Measurements from ENCODE around the gene SLC35F2.
A peak's percentile ranks its signal among the peaks of the same experiment; 100 is the strongest.
"Not testable (repeated sequence)": the region's sequence is repeated elsewhere in the genome, so short reads cannot be mapped to it uniquely, and the experiment has no call there.

The SLC35F2 gene, protein sequence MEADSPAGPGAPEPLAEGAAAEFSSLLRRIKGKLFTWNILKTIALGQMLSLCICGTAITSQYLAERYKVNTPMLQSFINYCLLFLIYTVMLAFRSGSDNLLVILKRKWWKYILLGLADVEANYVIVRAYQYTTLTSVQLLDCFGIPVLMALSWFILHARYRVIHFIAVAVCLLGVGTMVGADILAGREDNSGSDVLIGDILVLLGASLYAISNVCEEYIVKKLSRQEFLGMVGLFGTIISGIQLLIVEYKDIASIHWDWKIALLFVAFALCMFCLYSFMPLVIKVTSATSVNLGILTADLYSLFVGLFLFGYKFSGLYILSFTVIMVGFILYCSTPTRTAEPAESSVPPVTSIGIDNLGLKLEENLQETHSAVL

DNA sequence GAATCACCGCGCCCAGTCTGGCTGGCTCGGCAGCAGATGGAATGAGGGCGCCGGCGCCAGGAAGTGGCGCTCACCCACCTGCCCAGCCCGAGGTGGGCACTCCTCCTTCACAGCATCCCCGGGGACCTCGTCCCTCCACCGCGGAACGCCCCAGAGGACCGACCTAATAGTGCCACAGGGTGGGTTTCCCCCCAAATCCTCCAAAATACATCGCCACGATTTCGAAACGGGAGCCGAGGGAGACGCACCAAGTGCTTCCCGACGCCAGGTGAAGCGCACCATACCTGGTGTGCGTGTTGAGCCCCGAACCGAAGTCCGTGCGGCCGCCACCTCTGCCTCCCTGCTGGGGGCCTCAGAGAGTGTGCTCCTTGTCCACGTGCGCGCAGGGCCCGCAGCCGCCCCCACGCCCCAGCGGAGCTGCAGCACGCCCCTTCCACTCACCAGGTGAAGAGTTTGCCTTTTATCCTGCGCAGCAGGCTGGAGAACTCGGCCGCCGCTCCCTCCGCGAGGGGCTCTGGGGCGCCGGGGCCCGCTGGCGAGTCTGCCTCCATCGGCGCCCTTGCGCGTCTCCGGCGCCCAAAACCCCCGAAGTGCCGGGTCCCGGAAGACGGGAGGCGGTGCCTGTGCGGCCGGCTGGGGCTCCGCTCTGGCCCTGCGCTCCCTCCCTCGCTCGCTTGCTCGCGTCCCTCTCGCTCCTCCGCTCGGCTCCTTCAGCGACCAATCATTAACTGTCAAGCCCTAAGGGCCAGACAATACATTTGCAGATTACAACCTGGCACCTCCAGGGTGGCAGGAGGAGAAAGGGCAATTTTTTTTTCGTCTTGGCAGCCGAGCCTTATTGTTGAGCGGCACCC lies at the start of gene SLC35F2:
Gene SLC35F2 (minus strand): TSS at position 571 of the 854 bp plus-strand sequence. CDS start 20 bp downstream, at position 551.
- DNase-seq: peak; percentile 87 to 88

DNA sequence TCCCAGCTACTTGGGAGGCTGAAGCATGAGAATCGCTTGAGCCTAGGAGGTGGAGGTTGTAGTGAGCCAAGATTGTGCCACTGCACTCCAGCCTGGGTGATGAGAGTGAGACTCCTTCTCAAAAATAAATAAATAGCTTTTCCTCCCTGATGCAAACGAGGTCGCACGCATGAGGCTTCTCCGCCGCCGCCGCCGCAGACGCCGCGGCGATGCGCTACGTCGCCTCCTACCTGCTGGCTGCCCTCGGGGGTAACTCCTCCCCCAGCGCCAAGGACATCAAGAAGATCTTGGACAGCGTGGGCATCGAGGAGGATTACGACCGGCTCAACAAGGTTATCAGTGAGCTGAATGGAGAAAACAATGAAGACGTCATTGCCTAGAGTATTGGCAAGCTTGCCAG lies 49.6 kb upstream of the SLC35F2 start:
- DNase-seq: no peak

DNA sequence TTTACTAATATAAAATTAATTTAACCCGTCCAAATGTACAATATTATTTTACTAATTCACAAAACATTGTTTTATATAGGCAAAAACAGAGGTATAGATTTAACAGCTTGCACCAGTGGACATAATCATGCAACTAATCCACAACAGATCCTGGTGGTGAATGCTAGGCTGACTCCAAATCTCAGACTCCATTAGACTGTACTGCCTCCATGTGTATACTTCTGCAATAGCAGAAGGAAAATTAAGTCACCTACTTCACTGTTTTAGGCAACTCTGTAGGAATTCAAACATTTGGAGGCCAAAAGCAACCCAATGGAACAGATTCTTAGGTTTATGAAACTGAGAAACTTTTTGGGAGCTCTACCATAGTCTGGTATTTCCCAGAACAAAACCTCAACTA lies 39.7 kb upstream of the SLC35F2 start:
- peak in 1 of 2 experiments; percentile 70 for DNase-seq

DNA sequence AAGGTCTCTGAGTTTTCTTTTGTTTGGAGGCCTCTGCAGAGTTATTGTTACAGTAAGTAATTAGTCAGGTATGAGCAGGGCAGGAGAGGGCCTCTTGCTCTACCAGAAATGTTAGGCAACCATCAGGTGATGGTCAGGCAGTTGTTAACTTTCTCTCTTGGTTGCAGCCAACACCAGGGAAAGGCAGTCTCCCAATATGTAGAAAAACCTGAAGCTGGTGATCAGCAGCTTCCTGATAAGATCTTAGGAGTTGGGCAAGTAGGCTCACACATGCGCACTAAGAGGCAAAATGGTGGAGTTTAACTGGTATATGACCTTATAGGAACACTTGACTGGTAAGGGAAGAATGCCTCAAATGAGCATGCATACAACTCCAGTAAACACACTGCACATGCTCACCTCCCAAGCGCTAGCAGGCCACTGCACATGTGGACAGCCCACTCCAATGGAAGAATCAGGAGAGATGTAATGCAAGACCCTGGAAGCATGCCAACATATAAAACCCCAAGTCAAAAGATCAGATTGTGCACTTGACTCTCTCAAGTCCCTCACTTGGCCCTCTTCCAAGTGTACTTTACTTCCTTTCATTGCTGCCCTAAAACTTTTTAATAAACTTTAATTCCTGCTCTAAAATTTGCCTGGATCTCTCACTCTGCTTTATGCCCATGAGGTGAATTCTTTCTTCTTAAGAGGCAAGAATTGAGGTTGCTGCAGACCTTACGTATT lies 23.7 kb upstream of the SLC35F2 start:
- peak in 1 of 2 experiments; percentile 52 for DNase-seq

DNA sequence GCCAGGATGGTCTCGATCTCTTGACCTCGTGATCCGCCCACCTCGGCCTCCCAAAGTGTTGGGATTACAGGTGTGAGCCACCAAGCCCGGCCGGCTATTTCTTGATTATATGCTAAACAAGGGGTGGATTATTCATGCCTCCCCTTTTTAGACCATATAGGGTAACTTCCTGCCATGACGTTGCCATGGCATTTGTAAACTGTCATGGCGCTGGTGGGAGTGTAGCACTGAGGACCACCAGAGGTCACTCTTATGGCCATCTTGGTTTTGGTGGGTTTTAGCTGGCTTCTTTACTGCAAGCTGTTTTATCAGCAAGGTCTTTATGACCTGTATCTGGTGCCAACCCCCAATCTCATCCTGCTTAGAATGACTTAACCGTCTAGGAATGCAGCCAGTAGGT lies 22.9 kb upstream of the SLC35F2 start:
- not testable (repeated sequence) for DNase-seq

DNA sequence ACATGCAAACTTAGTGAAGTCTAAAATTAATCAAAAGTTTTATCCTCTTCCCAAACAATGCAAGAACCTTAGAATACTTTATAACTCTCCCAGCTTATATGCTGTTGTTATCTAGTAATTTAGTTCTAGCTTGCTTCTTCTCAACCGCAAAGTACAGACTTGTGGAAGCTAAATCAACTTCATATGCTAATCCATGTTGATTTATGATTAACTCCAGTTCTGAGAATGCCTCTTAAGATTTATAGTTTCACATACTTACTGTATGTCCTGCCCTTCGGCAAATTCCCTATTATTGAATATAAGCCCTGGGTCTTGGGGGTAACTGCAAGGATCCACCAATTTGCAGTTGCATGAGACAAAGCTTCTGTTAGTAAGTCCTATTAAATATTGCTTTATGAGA lies 17.6 kb upstream of the SLC35F2 start:
- no peak for DNase-seq

DNA sequence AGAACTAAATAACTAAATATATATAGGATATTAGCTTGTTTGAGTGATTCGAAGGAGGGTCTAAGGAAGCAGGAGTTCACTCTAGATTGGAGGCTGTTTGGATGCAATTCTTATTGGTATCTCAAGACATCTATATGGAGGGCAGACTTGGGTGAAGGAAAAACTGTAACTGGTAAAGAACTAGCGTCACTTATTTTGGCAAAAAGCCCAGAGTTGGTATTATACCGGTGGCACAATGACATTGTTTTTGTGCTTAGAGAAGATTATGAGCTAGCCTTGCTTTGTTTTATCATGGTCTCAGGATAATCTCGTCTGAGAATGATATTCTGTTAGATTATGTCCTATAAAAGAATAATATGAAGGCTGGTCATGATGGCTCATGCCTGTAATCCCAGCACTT lies 6.0 kb upstream of the SLC35F2 start:
- peak in 1 of 2 experiments; percentile 20 for DNase-seq

DNA sequence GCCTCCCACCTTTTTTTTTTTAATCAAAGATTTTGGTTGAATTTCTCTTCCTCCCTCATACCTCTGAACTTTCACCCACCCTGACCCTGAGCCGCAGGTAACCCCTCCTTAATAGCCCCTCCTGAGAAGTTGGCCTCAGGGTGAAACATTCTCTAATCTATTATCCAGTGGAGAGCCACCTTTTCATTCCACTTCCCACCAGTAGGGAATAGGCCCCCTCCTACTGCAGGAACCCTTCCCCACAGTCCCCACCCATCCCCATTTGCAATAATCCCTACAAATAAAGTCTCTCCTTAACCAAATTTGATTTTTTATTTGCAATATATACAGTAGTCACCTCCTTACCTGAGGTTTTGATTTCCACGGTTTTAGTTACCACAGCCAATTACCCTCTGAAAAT lies 2.1 kb upstream of the SLC35F2 start:
- no peak for DNase-seq

DNA sequence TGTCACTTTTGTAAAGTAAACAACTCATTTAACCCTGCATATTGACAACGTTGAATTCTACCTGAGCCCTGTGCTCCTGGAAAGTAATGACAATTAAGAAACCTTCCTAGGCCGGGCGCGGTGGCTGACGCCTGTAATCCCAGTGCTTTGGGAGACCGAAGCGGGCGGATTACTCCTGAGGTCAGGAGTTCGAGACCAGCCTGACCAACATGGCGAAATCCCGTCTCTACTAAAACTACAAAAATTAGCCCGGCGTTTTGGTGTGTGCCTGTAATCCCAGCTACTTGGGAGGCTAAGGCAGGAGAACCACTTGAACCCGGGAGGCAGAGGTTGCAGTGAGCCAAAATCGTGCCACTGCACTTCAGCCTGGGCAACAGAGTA lies 1.6 kb upstream of the SLC35F2 start:
- not testable (repeated sequence) for DNase-seq

DNA sequence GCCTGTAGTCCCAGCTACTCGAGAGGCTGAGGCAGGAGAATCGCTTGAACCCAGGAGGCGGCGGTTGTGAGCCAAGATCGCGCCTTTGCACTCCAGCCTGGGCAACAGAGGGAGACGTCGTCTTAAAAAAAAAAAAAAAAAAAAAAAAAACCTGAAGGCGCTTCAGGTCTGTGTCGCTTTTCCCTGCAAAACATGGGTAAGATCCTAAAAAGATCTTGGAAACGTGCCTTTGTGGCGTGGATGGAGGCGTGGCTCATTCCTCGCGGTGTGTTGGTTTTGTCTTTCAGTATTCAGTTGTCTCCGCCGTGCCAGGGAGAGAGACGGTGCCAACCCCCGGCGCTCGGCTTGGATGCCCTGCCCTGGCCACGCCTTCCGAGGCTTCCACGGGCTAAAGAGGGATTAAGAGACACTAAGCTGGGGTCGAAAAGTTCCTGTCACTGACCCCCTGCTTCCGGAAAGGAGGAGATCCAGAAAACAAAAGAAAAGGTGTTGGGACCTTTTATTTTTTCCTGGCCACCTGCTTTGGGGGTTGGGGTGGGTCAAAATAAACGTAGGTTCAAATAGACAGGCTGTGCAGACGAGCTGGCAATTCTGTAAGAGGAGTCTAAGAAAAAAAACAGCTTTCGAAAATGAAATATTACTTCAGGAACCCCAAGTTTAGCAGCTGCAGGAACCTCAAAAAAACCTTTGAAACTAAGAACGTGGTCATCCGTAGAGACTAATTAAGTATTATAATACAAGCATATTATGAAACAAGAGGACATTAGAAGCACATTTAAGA lies 1.1 kb upstream of the SLC35F2 start:
- DNase-seq: peak; percentile 69 to 76

DNA sequence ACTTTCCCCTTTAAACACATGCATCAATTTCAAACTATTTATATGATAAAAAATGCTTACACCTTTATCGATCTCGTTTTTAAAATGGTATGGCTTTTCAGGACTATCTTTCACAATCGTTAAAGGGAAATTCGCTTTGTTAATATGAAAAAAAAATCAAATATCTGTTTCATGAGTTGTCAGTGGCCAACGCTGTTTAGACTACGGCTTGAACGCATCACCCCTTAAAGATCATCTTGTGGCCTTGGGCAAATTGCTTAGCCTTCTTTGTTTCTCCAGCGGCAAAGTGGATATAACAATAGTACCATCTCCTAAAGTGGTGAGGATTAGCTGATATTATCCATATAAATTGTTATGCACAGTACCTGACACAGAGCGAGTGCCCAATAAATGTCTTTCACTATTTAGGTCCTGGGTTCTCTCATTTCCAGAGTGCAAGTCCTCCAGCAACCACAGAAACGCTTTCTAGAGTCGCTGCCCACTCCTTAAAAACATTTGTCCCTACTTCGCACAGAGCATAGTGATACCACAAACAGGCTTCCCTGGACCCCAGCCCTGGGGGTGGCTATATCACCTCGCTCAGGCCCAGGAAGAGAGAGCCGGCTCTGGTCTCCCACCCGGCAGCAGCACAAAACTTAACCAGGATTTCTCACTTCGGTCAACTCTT lies 904 bp downstream of the SLC35F2 start:
- DNase-seq: no peak

DNA sequence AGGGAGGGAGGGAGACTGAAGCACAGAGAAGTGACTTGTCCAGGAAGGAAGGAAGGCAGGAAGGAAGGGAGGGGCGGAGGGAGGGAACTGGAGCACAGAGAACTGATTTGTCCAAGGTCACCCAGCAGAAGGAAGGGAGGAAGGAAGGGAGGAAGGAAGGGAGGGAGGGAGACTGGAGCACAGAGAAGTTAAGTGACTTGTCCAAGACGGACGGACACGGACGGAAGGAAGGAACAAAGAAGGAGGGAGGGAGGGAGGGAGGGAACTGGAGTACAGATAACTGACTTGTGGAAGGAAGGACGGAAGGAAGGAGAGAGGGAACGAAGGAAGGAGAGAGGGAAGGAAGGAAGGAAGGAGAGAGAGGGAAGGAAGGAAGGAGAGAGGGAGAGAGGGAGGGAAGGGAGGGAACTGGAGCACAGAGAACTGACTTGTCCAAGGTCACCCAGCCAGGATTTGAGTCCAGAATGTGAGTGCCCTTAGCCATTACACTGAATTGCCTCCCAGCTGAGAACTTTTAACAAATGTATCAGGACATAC lies 1.5 kb downstream of the SLC35F2 start:
- no peak for DNase-seq

DNA sequence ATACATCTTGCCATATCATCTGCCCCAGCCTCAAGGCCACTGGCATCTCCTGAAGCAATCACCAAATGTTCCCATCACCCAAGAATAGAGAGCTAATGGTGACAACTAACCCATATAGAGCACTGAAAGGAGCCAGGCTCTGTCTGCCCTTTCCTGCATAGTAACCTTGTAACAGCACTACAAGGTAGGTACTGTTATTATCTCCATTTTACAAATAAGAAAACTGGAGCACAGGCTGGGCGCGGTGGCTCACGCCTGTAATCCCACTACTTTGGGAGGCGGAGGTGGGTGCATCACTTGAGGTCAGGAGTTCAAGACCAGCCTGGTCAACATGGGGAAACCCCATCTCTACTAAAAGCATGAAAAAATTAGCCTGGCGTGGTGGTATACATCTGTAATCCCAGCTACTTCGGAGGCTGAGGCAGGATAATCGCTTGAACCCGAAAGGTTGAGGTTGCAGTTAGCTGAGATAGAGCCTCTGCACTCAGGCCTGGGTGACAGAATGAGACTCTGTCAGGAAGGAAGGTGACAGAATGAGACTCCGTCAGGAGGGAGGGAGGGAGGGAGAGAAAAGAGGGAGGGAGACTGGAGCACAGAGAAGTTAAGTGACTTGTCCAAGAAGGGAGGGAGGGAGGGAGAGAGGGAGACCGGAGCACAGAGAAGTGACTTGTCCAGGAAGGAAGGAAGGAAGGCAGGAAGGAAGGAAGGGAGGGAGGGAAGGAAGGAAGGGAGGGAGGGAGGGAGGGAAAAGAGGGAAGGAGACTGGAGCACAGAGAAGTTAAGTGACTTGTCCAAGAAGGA lies 2.2 kb downstream of the SLC35F2 start:
- no peak for DNase-seq

DNA sequence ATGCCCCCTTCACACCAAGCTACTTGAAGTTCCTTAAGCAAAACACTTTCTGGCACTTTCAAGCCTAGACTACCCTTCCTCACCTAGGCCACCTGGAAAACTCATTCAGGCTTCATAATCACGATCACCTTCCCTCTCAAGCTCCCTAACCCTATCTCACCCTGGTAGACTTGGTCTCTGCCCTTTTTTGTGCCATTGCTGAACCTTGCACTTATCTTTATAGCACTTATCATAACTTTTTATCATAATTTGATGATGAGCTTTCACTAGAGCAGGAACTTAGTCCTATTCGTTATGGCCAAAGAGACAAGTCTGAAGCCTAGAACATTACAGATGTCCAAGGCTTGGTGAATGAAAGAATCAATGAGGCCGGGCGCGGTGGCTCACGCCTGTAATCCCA lies 5.5 kb downstream of the SLC35F2 start:
- no peak for DNase-seq

DNA sequence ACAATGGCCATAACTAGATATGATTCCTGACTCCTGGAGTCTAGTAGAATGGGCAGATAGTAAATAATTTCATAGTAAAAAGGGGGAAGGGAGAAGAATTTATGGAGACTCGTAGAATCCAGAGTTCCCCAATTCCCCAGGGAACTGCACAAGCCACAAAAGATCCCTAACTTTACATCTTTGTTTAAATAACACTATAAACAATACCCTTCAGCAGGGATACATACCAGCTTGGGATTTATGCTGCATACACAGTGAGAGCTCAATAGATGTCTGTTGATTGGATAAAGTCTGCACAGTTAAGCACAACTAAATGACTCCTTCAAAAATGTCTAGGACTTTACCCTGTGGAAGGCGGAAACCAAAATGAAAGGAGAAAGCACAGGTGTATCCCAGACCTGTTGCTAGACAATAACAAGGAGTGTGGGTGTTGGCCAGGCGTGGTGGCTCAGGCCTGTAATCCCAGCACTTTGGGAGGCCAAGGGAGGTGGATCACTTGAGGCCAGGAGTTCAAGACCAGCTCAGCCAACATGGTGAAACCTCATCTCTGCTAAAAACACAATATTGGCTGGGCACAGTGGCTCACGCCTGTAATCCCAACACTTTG lies 6.8 kb downstream of the SLC35F2 start:
- DNase-seq: no peak

DNA sequence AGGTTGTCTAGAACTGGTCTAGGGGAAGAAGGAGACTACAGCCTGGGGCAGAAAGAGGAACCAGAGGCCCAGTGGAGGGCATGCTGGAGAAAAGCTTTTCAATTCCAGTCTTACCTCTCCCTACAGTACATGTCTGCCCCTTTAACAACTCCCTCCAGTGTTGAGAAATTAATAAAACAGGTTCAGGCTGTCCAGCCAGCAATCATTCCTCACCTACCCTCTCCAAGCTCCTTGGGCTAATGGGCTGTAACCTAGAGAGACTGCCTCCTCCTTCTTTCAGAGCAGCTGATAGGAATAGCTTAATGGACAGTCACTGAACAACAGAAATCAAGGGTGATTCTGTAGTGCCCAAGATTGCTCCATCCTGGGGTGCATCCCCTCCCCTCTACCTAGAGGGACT lies 8.8 kb downstream of the SLC35F2 start:
- no peak for DNase-seq

DNA sequence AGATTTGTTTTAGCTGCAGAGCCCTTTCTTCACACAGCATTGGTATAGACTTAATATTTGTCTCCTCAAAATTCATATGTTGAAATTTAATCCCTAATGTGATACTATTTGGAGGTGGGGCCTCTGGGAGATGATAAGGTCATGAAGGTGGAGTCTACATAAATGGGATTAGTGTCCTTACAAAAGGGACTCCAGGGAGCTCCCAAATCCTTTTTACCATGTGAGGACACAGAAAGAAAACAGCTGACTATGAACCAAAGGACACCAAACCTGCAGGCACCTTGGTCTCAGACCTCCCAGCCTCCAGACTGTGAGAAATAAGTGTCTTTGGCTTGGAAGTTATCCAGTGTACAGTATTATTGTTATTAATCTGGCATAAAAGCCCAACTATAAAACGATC lies 10.2 kb downstream of the SLC35F2 start:
- DNase-seq: peak in 1 of 2 experiments; percentile 24

DNA sequence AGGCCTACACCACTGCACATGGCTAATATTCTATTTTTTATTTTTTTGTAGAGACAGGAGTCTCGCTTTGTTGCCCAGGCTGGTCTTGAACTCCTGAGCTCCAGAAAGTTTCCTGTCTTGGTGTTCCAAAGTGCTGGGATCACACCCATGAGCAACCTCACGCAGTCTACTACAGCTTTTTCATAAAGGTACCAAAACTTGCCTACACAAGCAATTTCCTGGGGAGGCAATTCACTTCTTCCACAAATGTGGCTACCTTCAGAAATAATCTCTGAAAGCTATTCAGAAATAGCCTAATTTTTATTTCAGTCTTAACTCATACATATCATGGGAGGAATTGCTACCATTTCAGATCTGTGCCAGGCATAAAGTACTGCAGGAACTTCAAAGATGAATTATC lies 11.4 kb downstream of the SLC35F2 start:
- no peak for DNase-seq

DNA sequence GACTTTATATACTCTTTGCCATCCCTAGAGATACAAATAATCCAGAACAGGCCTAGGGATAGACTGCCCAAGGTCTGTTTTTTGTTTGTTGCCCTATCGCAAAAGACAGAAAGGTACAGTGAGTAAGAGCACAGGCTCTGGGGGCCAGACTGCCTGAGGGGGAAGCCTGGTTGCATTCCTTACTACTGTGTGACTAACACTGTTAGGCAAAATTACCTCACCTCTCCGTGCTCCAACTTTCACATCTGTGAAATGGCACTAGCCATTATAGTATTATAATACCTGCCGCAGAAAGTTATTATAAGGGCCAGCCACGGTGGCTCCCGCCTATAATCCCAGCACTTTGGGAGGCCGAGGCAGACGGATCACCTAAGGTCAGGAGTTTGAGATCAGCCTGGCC lies 14.5 kb downstream of the SLC35F2 start:
- DNase-seq: no peak

DNA sequence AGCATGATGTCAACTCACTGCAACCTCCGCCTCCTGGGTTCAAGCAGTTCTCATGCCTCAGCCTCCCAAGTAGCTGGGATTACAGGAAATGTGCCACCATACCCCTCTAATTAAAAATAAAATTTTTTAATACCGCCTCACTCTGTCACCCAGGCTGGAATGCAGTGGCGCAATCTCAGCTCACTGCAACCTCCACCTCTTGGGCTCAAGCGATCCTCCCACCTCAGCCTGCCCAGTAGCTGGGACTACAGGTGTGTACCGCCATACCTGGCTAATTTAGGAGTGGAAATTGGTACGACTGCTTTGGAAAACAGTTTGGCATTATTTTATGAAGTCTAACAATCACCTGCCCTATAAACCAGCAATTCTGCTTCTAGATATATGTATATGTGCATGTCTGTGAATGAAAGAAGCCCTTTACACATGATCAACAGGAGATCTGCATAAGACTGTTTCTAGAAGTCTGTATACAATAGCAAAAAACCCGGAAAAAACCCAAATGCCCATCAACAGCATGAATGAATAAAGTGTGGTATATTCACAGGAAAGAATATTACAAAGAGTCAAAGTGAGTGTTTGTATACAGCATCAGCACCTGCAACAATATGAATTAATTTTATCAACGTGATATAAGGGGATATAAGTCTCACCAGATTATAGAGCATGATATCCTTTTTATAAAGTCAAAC lies 16.0 kb downstream of the SLC35F2 start:
- DNase-seq: no peak
